H1 (cell line): ENCODE measurements around the gene SELPLG. TPM values are rescaled to one million over a fixed set of nuclear protein-coding genes. Genes with fewer than 3 reads are reported as not detected.

Source experiments
- CTCF ChIA-PET: fragments of 300-600 bp; sonication (Branson Sonifier 250); formaldehyde crosslinking; loops from one replicate; lab custom pipeline; 2021; ENCODE audit not compliant: partially characterized antibody; lab: Charles Lee
- POLR2A ChIA-PET: fragments of 300-600 bp; sonication (Branson Sonifier 250); formaldehyde crosslinking; loops from one replicate; lab custom pipeline; 2021; ENCODE audit warnings: inconsistent platforms; ENCODE audit not compliant: partially characterized antibody; lab: Charles Lee
- DNase-seq, 2 experiments: peaks; one replicate each; pipeline versions ENCODE4 v3.0.0 to v3.0.0-alpha.2; 2010 to 2022; ENCODE audit warnings: low spot score in 2 of 2, low read depth in 1 of 2, mixed read lengths in 1 of 2
- FAIRE-seq: peaks from 2 replicates; lab custom pipeline; 2011; peaks lifted over from hg19 to GRCh38; lab: Jason Lieb, UNC
- H2AFZ ChIP-seq: 2 replicates; pipeline ENCODE4 v1.8.1; 2012; ENCODE audit warnings: low read length, inconsistent platforms
- H2AK5ac ChIP-seq: 2 replicates; pipeline ENCODE4 v1.6.1; 2013; ENCODE audit warnings: low read depth, low read length
- H2BK120ac ChIP-seq: replicated peaks from 2 replicates; pipeline ENCODE3; 2013; ENCODE audit warnings: low read depth, low read length, inconsistent platforms
- H2BK12ac ChIP-seq: 2 replicates; pipeline ENCODE4 v1.6.1; 2013; ENCODE audit warnings: low read depth, low read length
- H2BK15ac ChIP-seq: 2 replicates; pipeline ENCODE4 v1.6.1; 2013; ENCODE audit warnings: low read length
- H2BK20ac ChIP-seq: 2 replicates; pipeline ENCODE4 v1.6.1; 2013; ENCODE audit warnings: low read length
- H2BK5ac ChIP-seq: 2 replicates; pipeline ENCODE4 v1.6.1; 2013; ENCODE audit warnings: low read depth, low read length
- H3K14ac ChIP-seq: 2 replicates; pipeline ENCODE4 v1.6.1; 2013; ENCODE audit warnings: inconsistent platforms; ENCODE audit not compliant: insufficient read length
- H3K18ac ChIP-seq: 2 replicates; pipeline ENCODE4 v1.6.1; 2013; ENCODE audit warnings: low read length; ENCODE audit errors: extremely low read depth
- H3K23ac ChIP-seq: 2 replicates; pipeline ENCODE4 v1.6.1; 2013; ENCODE audit warnings: inconsistent platforms; ENCODE audit not compliant: insufficient read length
- H3K23me2 ChIP-seq: 2 replicates; pipeline ENCODE4 v1.6.1; 2013; ENCODE audit warnings: low read depth, low read length
- H3K27ac ChIP-seq: 2 replicates; pipeline ENCODE4 v1.6.1; 2011; ENCODE audit warnings: low read depth, low read length, inconsistent platforms
- H3K27me3 ChIP-seq, 4 experiments: replicated peaks in 1 of 4; 1 replicate in 1 of 4; 2 replicates in 3 of 4; pipeline versions ENCODE4 v1.6.1 to v1.8.1; 2011 to 2013; ENCODE audit warnings: low read length in 3 of 4, mild to moderate bottlenecking in 3 of 4, inconsistent platforms in 2 of 4, mixed read lengths in 2 of 4, moderate library complexity in 1 of 4; ENCODE audit not compliant: control insufficient read depth in 3 of 4, insufficient read depth in 3 of 4; ENCODE audit errors: extremely low read depth in 1 of 4
- H3K36me3 ChIP-seq, 4 experiments: 2 replicates each; pipeline versions ENCODE4 v1.6.1 to v1.8.1; 2011 to 2013; ENCODE audit warnings: mild to moderate bottlenecking in 4 of 4, low read length in 3 of 4, moderate library complexity in 2 of 4, control low read depth in 1 of 4, inconsistent platforms in 1 of 4; ENCODE audit not compliant: insufficient read depth in 4 of 4, control insufficient read depth in 2 of 4
- H3K4ac ChIP-seq: replicated peaks from 2 replicates; pipeline ENCODE3; 2013; ENCODE audit warnings: low read length, low read depth, mixed read lengths, inconsistent platforms; ENCODE audit not compliant: insufficient read length
- H3K4me1 ChIP-seq, 4 experiments: replicated peaks in 1 of 4; 1 replicate in 1 of 4; 2 replicates in 3 of 4; pipeline versions ENCODE4 v1.6.1 to v1.8.1; 2011 to 2013; ENCODE audit warnings: low read length in 3 of 4, inconsistent platforms in 2 of 4, mixed read lengths in 1 of 4; ENCODE audit not compliant: insufficient read depth in 4 of 4, control insufficient read depth in 3 of 4
- H3K4me2 ChIP-seq, 2 experiments: 2 replicates each; pipeline versions ENCODE4 v1.6.1 to v1.8.1; 2011 to 2013; ENCODE audit warnings: low read depth in 2 of 2, low read length in 2 of 2, control low read depth in 1 of 2, inconsistent platforms in 1 of 2, mild to moderate bottlenecking in 1 of 2; ENCODE audit not compliant: insufficient read depth in 1 of 2
- H3K4me3 ChIP-seq, 4 experiments: fragments of 200-600, 300-600 bp in 1 of 4; sonication (generic), shearing (Covaris generic), sonication (Bioruptor Twin) in 1 of 4; 2 replicates each; pipeline versions ENCODE4 v1.5.1 to v1.8.1; 2011 to 2016; ENCODE audit warnings: low read length in 4 of 4, low read depth in 3 of 4, control low read depth in 2 of 4, inconsistent platforms in 2 of 4, mild to moderate bottlenecking in 2 of 4, mixed read lengths in 1 of 4, moderate library complexity in 1 of 4; ENCODE audit not compliant: insufficient read depth in 2 of 4; ENCODE audit errors: extremely low read depth in 1 of 4
- H3K56ac ChIP-seq: replicated peaks from 2 replicates; pipeline ENCODE3; 2013; ENCODE audit warnings: low read depth, mild to moderate bottlenecking, mixed read lengths, low read length, inconsistent platforms; ENCODE audit not compliant: insufficient read length
- H3K79me1 ChIP-seq: 2 replicates; pipeline ENCODE4 v1.6.1; 2013; ENCODE audit warnings: low read depth, low read length, control low read depth
- H3K79me2 ChIP-seq, 2 experiments: 2 replicates each; pipeline versions ENCODE4 v1.6.1 to v1.8.1; 2012 to 2013; ENCODE audit warnings: low read length in 2 of 2, mild to moderate bottlenecking in 2 of 2, inconsistent platforms in 1 of 2; ENCODE audit not compliant: insufficient read depth in 2 of 2, control insufficient read depth in 1 of 2
- H3K9ac ChIP-seq, 4 experiments: replicated peaks in 1 of 4; 1 replicate in 1 of 4; 2 replicates in 3 of 4; pipeline versions ENCODE4 v1.6.1 to v1.8.1; 2011 to 2013; ENCODE audit warnings: low read depth in 3 of 4, low read length in 3 of 4, control low read depth in 2 of 4, mild to moderate bottlenecking in 2 of 4, moderate library complexity in 2 of 4, inconsistent platforms in 1 of 4; ENCODE audit errors: extremely low read depth in 1 of 4
- H3K9me3 ChIP-seq, 2 experiments: 2 replicates each; pipeline versions ENCODE4 v1.6.1 to v1.8.1; 2012 to 2013; ENCODE audit warnings: mild to moderate bottlenecking in 2 of 2, moderate library complexity in 2 of 2, control low read depth in 1 of 2, inconsistent platforms in 1 of 2, low read depth in 1 of 2, low read length in 1 of 2, mixed read lengths in 1 of 2; ENCODE audit not compliant: insufficient read depth in 2 of 2
- H4K20me1 ChIP-seq, 2 experiments: replicated peaks in 1 of 2; 2 replicates each; pipeline versions ENCODE3 to v1.8.1; 2011 to 2013; ENCODE audit warnings: inconsistent platforms in 2 of 2, low read length in 2 of 2, mild to moderate bottlenecking in 1 of 2; ENCODE audit not compliant: insufficient read depth in 2 of 2, control insufficient read depth in 1 of 2
- H4K5ac ChIP-seq: 2 replicates; pipeline ENCODE4 v1.6.1; 2013; ENCODE audit warnings: low read length, low read depth, mixed read lengths, inconsistent platforms; ENCODE audit not compliant: insufficient read length
- H4K8ac ChIP-seq: 2 replicates; pipeline ENCODE4 v1.8.0; 2013; ENCODE audit warnings: mild to moderate bottlenecking, moderate library complexity, low read length, inconsistent platforms; ENCODE audit not compliant: insufficient read depth; ENCODE audit errors: extremely low read depth
- H4K91ac ChIP-seq: replicated peaks from 2 replicates; pipeline ENCODE3; 2013; ENCODE audit warnings: low read length, mixed read lengths, inconsistent platforms; ENCODE audit not compliant: insufficient read length
- CBX8 ChIP-seq: fragments of 300-800, 300-1000 bp; sonication (generic); IDR thresholded peaks from 2 replicates; pipeline ENCODE4 v1.7.1; 2016; ENCODE audit warnings: low read depth, low read length, borderline replicate concordance
- CREB1 ChIP-seq: IDR thresholded peaks from 2 replicates; pipeline ENCODE4 v1.6.1; 2012; ENCODE audit warnings: inconsistent platforms
- EGR1 ChIP-seq: IDR thresholded peaks from 2 replicates; pipeline ENCODE4 v1.6.1; 2011; ENCODE audit warnings: low read depth, low read length, borderline replicate concordance
- JUN ChIP-seq: IDR thresholded peaks from 2 replicates; pipeline ENCODE4 v1.6.1; 2011; ENCODE audit warnings: low read depth, mild to moderate bottlenecking, improper control_type of control experiment, low read length
- POU5F1 ChIP-seq: IDR thresholded peaks from 2 replicates; pipeline ENCODE4 v1.6.1; 2011; ENCODE audit warnings: low read depth, mild to moderate bottlenecking, low read length, moderate library complexity
- RAD21 ChIP-seq, 2 experiments: IDR thresholded peaks in 1 of 2; conservative IDR thresholded peaks in 1 of 2; 2 replicates each; pipeline ENCODE4 v1.6.1; 2011; ENCODE audit warnings: low read depth in 2 of 2, low read length in 2 of 2, improper control_type of control experiment in 1 of 2, inconsistent platforms in 1 of 2, mild to moderate bottlenecking in 1 of 2, moderate library complexity in 1 of 2
- RBBP5 ChIP-seq: IDR thresholded peaks from 2 replicates; pipeline ENCODE4 v1.7.1; 2012; ENCODE audit warnings: low read depth, mild to moderate bottlenecking, inconsistent platforms, low read length, moderate library complexity, borderline replicate concordance
- RNF2 ChIP-seq: fragments of 200-900, 300-1000 bp; sonication (generic); IDR thresholded peaks from 2 replicates; pipeline ENCODE4 v1.7.1; 2016; ENCODE audit warnings: borderline replicate concordance, low read depth, mild to moderate bottlenecking, antibody characterized with exemption, low read length; ENCODE audit not compliant: poor library complexity, severe bottlenecking; ENCODE audit errors: missing control alignments
- WGBS, 2 experiments: shearing (Covaris generic) in 1 of 2; methylation state at CpG; one replicate each; pipeline versions ENCODE4 v1.1.6 to v1.1.7; 2013 to 2015; ENCODE audit warnings: low lambda C conversion rate in 2 of 2, mixed read lengths in 2 of 2, inconsistent platforms in 1 of 2, low coverage in 1 of 2, missing lambda C conversion rate in 1 of 2; ENCODE audit not compliant: insufficient replicate concordance in 2 of 2, insufficient coverage in 1 of 2, insufficient read length in 1 of 2; ENCODE audit errors: extremely low coverage in 1 of 2, missing lambda C conversion rate in 1 of 2; 5-methylcytosine and 5-hydroxymethylcytosine counted together
- polyA plus RNA-seq, 7 experiments: library from polyadenylated mRNA; depleted of rRNA in 3 of 7; stranded (reverse) in 5 of 7; unstranded in 2 of 7; fragments of >200 nt in 5 of 7; fragments of 200-250 nt in 2 of 7; gene quantifications; 1 replicate in 5 of 7; 2 replicates in 1 of 7; 4 replicates in 1 of 7; pipeline versions ENCODE4 v1.2.1 to v1.2.3, GENCODE V29; 2011 to 2013; ENCODE audit warnings: missing spikeins in 2 of 7, mixed read lengths in 2 of 7
- total RNA-seq: library from RNA; stranded (reverse); fragmentation: NEBNext Ultra II Directional; extraction: Animal tissue kit (Norgen Biotek cat#: 25700); gene quantifications from 2 replicates; pipeline ENCODE4 v1.2.1, GENCODE V29; 2021
- TF ChIP-seq, protein P1 (sequence below): IDR thresholded peaks from 2 replicates; pipeline ENCODE4 v1.6.1; 2011; ENCODE audit warnings: low read depth, mild to moderate bottlenecking, low read length; ENCODE audit not compliant: insufficient read depth

The SELPLG gene
- total and polyA plus RNA-seq, 2 of the 8 experiments (the other 6 are each of a cell fraction or from before 2014, with no cell fraction given), result 0.18 TPM; not detected in 1

DNA sequence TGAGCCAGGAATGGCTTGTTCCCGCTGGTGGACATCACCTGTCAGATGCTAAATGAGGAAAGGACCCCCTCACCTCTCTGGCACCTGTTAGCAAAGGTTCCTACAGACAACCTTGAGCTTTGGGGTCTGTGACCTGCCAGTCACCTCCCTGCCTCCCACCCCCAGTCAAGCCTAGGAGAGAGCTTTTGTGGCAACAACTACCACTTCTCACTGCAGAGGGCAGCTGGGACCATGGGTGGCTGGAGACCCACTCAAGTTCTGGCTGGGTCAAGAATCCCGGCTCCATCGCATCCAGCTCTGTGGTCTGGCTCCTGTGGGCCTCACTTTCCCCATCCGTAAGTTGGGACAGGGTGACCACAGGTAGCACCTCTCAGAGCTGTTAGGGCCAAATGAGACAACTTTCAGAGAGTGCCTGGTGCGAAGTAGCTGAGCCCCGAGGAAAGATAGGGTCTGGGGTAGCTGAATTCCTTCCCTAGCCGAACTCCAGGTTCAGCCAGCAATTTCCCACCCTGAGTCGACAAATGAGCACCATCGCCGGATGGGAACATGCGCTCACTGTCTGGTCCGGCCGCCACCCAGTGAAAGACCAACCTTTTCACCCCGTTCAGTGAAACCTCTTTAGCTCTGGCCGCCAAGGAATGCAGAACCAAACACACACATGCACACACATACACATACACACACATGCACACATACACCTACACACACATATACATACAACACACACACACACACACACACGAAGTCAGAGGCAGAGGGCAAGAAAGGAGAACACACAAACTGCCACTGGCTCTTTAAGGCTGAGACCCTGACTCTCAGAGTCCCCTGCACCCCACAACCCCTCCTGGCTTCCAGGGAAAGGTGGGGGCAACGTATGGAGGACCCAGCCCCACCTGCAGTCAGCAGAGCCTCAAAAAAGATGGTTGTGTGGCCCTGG lies 37.7 kb downstream of the SELPLG start:
- H2BK15ac ChIP-seq, result peak overlapping the region; percentile 98; the same call in 1 of the 2 replicates
- 87% methylated on average over 17 of the region's 17 CpGs; no CpG with 5 or more reads in 1 of the 2 experiments for WGBS, 2 experiments
- H2AK5ac ChIP-seq, result no peak overlapping the region
- no peaks in the 10 kb centered on the region for H3K36me3 ChIP-seq
- no peak overlapping the region for H4K91ac ChIP-seq
- no peak overlapping the region for H3K14ac ChIP-seq
- H4K20me1 ChIP-seq, result peaks cover 0 to 8% of the 10 kb centered on the region in 2 experiments
- 0 out of 2 replicates have a peak overlapping the region, but pooled peaks have one; percentile 60 for H2BK5ac ChIP-seq
- peaks cover 7% of the 10 kb centered on the region; the same call in 1 of the 2 replicates for H3K23me2 ChIP-seq
- H3K9me3 ChIP-seq, result no peaks in the 10 kb centered on the region
- no peak overlapping the region for H3K4me3 ChIP-seq
- CTCF ChIA-PET, result interaction anchor here (0.8 to 2.8 kb wide), 7 partner anchors 10 to 208 kb away, joined by 3 to 16 read pairs (median 4); no protein-coding TSS in a partner anchor
- no peaks in the 10 kb centered on the region; a peak in 1 of 7 replicates for H3K27me3 ChIP-seq
- no peak overlapping the region for H3K27ac ChIP-seq
- peak overlapping the region; percentile 75; the same call in 1 of the 2 replicates for H2BK12ac ChIP-seq
- H2BK120ac ChIP-seq, result no peak overlapping the region
- no peak overlapping the region for H2AFZ ChIP-seq
- FAIRE-seq (no peak), DNase-seq (no peak)
- POLR2A ChIA-PET, result interaction anchor here (0.6 to 1.1 kb wide), 5 partner anchors 8 to 134 kb away, joined by 3 read pairs; no protein-coding TSS in a partner anchor
- peak overlapping the region in 1 of 4 experiments; percentile 9; a peak in 1 of 7 replicates for H3K9ac ChIP-seq
- no peak overlapping the region for H4K8ac ChIP-seq
- no peaks in the 10 kb centered on the region; the same call in 1 of the 2 replicates for H3K79me1 ChIP-seq
- peaks cover 0 to 14% (median 0%) of the 10 kb centered on the region in 4 experiments; a peak in 3 of 7 replicates for H3K4me1 ChIP-seq
- no peaks in the 10 kb centered on the region for H3K79me2 ChIP-seq
- H3K18ac ChIP-seq, result no peak overlapping the region
- 0 out of 2 replicates have a peak overlapping the region, but pooled peaks have one; percentile 80 for H2BK20ac ChIP-seq
- no peak overlapping the region for H3K23ac ChIP-seq
- no peak overlapping the region for H4K5ac ChIP-seq
- H3K4me2 ChIP-seq, result no peak overlapping the region
- no peak overlapping the region for H3K56ac ChIP-seq
- H3K4ac ChIP-seq, result no peak overlapping the region
- TF ChIP-seq RAD21 (IDR thresholded peaks at IDR 0.05 in 1 of 2, conservative IDR thresholded peaks at IDR 0.05 in 1 of 2; ENCODE audit: low read depth in 2 of 2, low read length in 2 of 2) (no peak), POU5F1 (no peak), RNF2 (no peak), EGR1 (no peak), JUN (no peak), CBX8 (no peak), RBBP5 (no peak), CREB1 (no peak)
- TF ChIP-seq, protein P1, sequence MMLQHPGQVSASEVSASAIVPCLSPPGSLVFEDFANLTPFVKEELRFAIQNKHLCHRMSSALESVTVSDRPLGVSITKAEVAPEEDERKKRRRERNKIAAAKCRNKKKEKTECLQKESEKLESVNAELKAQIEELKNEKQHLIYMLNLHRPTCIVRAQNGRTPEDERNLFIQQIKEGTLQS, result no peak
